Activated CD4-positive, CD25-positive, alpha-beta regulatory T cell treated with anti-CD3 and anti-CD28 coated beads, Interleukin-2, amount 50 U/mL, for 16 hours (primary cell): ENCODE results near the gene KRT6C.
"Not testable (repeated sequence)": the region's sequence is repeated elsewhere in the genome, so short reads cannot be mapped to it uniquely, and the experiment has no call there.

Source experiments
- DNase-seq: peaks from one replicate; pipeline ENCODE4 v3.0.0-alpha.2; 2020; ENCODE audit warnings: low read depth, low spot score

The KRT6C gene

DNA sequence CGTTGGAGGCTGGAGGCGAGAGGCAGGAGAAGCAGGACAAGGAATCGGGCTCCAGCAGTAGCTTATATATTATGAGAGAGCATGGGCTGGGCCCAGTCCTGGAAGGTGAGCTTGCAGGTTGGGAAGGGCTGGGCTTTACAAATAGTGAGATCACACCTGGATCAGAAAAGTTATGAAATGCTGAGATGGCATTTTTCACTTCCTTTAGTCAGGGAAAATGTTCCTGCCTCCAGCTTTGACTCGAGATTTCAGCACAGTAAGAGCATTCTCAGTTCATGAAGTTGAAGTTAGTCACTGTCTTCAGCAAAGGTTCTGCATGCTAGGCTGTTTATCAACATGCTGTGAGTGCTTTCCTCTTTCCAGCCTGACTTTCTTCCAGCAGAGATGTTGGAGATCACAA, at the start of gene KRT6C:
TSS of gene KRT6C (minus strand) at position 38 of the 400 bp plus-strand sequence. CDS start 68 bp downstream, outside the sequence.
- DNase-seq: no peak

GRCh38 chr12:52522346-52523011, 48.9 kb upstream of the KRT6C start:
- DNase-seq: no peak

DNA sequence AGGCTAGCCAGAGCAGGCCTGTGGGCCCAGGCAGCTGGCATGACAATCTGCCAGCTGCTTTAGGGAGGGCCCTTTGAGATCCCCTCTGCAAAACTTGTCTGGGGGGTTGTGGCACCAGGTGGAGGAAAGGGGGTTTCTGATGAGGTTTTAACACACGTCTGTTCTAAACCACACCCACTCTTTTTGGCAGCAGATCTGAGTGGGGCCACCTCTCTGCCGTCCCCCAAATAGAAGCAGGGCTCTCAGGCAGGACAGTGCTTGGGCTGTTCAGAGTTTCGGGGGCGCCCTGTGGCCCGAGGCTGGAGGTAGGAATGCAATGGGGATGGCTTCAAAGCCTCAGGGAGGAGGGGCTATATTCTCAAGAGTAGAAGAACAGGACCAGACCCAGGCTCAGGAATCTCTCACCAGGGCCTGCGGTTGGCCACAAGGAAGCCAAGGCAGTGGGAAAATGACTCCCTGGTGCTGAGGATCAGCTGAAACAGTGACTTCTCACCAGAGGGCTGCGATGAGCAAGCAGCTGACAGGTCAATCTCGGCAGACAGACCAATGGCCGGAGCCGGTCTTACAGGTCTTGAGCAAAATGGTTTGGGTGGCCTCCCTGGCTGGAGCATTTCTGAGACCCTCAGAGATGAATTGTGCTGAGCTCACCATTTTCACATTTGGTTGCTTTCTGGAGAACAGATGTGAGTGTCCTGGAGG, 48.1 kb upstream of the KRT6C start:
- DNase-seq: no peak

- no peak for DNase-seq
These were observed 47.6 kb upstream of the KRT6C start for GRCh38 chr12:52521175-52521567.

DNA sequence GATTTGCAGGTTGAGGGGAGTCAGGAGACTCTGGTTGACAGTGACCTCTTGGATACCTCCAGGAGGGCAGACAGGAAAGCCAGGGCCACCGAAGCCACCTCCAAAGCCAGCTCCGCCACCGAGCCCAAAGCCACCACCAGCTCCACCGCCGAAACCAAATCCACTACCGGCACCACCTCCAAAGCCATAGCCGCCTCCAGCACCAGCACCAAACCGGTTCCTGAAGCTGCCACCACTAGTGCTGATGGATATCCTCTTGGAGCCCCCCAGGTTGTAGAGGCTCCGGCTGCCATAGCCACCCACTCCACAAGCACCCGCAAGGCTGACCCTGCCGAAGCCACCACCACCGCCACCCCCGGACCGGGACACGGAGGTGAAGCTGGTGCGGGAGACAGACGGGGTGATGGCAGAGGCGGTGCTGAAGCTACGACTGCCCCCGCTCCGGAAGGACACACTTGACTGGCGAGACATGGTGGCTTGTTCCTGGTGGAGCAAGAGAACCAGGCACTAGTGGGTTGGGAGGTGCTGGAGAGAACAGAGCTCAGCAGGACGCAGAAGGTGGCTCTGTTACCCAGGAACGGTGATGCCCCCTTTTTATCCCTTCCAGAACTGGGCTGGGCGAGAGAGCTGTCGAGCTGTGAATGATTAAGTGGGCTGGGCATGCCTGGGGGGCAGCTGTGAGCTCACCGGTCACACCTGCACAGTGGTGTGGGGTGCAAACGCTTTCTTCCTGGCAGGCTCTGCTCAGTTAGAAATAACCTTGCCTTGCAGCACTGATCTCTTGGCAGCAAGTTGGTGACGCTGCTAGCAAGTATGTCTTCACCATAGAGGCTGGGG, 46.4 kb upstream of the KRT6C start, which contains the start of gene KRT5:
TSS of gene KRT5 (minus strand) at position 569 of the 837 bp plus-strand sequence. CDS start at position 471, 98 bp downstream.
- DNase-seq: no peak

- DNase-seq: no peak
These were observed 45.7 kb upstream of the KRT6C start for GRCh38 chr12:52519387-52519703.

GRCh38 chr12:52518574-52519386, 45.2 kb upstream of the KRT6C start:
- no peak for DNase-seq

GRCh38 chr12:52517888-52518287, 44.3 kb upstream of the KRT6C start:
- DNase-seq: no peak

DNA sequence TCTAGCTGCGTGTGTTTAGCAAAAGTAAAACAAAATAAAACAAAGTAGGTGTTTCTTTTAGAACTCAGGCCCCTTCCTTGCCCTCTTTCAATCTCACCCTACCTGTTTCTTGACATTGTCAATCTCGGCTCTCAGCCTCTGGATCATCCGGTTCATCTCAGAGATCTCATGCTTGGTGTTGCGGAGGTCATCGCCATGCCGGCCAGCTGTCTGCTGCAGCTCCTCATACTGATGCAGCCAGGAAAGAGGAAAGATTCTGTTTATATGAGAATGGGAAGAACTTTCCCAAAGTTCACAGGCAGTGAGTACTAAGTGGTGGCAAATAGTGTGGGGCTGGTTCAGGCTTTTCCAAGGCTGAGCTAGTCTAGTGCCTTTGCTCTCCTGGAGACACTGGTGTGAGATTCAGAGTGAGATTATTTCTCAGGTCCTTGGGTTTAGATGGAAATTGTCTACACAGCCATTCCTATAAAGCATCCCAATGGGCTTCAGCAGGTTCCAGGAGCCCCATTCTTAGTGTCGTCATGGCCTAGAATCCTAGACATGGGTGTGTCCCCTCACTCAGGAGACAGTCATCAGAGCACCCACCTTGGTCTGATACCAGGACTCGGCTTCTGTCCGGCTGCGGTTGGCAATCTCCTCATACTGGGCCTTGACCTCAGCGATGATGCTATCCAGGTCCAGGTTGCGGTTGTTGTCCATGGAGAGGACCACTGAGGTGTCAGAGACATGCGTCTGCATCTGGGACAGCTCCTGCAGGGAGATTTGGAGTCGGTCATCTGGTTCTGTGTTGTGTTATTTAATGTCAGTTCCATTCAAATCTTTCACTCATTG, 43.6 kb upstream of the KRT6C start:
- no peak for DNase-seq

- DNase-seq: no peak
These were observed 42.6 kb upstream of the KRT6C start for GRCh38 chr12:52515927-52516831.

DNA sequence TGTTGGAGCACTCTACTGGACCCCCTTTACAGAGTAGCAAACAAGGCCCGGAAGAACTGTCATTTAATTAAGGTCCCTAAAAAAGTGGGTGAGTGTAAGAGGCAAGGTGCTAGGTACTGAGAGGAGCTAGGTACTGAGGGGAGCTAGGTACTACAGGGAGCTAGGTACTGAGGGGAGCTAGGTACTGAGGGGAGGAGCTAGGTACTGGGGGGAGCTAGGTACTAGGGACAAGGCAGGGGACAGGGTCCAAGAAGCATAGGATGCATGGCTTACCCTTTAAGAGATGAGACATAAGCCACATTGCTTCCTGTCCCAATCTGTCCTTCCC, 41.7 kb upstream of the KRT6C start:
- no peak for DNase-seq

DNA sequence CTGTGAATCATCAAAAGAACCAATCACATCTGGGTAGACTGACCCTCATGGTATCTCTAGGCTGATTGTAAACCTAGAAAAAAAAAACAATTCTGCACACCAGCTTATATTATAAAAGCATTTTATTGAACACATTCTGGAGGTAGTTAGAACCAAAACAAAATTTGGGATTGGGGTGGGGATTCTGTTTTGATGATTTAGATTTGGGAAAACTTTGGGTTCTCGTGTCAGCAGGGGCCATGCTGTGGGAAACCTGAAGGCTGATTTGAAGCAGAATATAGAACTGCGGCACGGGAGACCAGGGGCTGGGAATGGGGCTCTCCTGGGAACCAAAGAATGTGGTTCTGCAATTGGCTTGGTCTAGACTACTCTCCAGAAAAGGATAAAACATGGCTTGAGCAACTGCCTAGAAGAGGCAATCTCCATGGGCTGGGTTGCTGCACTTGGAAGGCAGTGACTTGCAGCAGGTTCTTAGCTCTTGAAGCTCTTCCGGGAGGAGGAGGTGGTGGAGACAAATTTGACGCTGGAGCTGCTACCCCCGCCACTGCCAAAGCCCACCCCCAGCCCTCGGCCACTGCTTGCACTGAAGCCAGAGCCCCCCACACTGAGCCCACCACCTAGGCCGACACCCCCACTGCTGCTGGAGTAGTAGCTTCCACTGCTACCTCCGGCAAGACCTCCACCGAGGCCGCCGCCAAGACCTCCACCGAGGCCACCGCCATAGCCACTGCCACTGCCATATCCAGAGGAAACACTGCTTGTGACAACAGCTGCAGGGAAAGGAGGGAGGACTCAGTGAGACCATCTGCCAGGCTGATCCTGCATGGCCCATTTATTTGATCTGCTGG, 41.1 kb upstream of the KRT6C start:
- DNase-seq: no peak

DNA sequence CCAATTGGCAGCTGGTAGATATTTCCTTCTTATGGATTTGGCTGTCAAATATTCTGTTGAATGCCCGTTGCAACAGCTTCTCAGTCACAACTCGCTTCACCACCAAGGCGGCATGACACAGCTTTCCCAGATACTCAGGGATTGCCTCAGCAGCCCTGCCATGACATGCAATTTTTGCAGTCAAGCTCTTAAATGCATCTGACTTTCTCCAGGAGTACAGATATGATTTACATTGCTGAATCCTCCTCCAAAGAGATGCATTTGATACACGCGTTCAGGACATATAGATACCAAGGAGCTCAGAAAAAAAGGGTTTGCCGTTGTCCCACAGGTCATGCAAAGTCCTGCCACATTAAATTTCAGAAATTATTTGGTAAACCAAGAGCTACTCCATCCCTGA, 40.1 kb upstream of the KRT6C start:
- no peak for DNase-seq

DNA sequence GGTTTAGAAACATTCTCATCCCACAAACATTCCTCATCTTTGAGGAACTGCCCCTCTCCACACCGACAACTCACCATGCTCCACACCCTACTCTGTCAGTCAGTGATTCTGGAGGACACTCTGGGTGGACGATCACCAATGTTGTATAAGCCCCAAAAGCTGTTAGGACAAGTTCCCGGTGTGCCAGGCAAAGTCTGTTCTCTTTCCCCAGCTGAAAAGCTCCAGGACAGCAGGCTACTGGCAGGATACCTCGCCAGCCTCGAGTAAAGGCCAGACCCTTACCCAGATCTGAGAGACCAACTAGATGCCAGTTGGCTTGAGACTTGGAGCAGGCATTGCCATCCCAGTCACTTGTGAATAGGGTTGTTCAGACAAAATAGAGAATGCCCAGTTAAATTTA, 34.6 kb upstream of the KRT6C start:
- no peak for DNase-seq

GRCh38 chr12:52506858-52507715, 33.5 kb upstream of the KRT6C start:
- no peak for DNase-seq

- DNase-seq: no peak
These were observed 29.3 kb upstream of the KRT6C start for GRCh38 chr12:52502877-52503276.

- no peak for DNase-seq
These were observed 27.9 kb upstream of the KRT6C start for GRCh38 chr12:52501490-52501889.

DNA sequence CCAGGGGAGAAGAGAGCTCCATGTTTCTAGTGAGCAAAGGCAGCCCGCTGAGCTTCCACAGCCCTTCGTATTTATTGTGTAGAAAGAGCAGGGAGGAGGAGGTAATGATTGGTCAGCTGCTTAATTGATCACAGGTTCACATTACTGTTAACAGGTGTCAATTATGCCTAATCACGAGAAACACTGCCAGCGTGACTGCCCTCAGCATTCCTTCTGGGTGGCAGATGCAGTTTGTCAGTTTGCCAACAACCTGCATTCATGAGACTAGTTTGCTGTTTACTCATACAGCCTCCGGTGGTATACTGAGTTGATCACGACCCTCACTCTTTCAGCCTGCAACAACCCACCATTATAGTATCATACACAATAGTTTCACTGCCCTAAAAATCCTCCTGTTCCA, 27.0 kb upstream of the KRT6C start:
- DNase-seq: not testable (repeated sequence)
